Measurements from ENCODE around the gene RNU7-1.
"Not testable (repeated sequence)": the region's sequence is repeated elsewhere in the genome, so short reads cannot be mapped to it uniquely, and the experiment has no call there.

RNU7-1 gene

DNA sequence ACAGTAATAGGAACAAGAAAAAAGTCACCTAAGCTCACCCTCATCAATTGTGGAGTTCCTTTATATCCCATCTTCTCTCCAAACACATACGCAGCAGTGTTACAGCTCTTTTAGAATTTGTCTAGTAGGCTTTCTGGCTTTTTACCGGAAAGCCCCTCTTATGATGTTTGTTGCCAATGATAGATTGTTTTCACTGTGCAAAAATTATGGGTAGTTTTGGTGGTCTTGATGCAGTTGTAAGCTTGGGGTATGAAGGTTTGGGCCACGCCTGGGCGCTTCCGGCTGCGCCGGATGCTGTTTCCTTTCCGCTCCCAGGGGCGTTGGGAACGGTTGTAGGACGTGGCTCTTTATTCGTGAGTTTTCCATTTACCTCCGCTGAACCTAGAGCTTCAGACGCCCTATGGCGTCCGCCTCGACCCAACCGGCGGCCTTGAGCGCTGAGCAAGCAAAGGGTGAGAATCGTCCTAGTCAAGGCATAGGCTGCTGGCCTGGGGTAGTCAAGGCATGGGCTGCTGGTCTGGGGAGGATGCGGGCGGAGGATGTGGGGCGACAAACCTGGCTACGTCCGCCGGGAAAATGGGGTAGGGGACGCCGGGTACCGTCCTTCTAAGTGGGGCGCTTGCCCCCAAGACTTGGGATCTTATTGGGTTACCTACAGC lies at the start of gene RNU7-1, which contains the start of gene C12orf57:
Gene RNU7-1 (plus strand): TSS at position 95 of the 659 bp plus-strand sequence.
Gene C12orf57 (plus strand): TSS at position 301 of the 659 bp plus-strand sequence. CDS start 100 bp downstream, at position 401.
- peak; percentile 66 for DNase-seq (ENCODE audit: low read depth)

- no peak for DNase-seq (ENCODE audit: low read depth)
Measured at GRCh38 chr12:6894321-6894720, 49.3 kb upstream of the RNU7-1 start.

GRCh38 chr12:6896846-6897435 lies 46.7 kb upstream of the RNU7-1 start:
- DNase-seq (ENCODE audit: low read depth) = no peak

DNA sequence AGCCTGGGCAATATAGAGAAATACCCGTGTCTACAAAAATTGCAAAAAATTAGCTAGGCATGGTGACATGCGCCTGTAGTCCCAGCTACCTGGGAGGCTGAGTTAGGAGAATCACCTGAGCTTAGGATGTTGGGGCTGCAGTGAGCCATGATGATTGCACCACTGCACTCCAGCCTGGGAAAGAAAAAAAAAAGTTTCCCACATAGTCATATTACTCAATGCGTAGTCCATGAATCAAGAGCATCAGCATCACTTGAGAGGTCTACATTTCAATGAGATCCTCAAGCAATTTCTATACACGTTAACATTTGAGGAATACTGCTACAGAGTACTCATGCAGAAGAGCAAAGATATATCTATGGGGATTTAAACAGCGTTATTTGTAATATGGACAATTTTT lies 44.2 kb upstream of the RNU7-1 start:
- no peak for DNase-seq (ENCODE audit: low read depth)

DNA sequence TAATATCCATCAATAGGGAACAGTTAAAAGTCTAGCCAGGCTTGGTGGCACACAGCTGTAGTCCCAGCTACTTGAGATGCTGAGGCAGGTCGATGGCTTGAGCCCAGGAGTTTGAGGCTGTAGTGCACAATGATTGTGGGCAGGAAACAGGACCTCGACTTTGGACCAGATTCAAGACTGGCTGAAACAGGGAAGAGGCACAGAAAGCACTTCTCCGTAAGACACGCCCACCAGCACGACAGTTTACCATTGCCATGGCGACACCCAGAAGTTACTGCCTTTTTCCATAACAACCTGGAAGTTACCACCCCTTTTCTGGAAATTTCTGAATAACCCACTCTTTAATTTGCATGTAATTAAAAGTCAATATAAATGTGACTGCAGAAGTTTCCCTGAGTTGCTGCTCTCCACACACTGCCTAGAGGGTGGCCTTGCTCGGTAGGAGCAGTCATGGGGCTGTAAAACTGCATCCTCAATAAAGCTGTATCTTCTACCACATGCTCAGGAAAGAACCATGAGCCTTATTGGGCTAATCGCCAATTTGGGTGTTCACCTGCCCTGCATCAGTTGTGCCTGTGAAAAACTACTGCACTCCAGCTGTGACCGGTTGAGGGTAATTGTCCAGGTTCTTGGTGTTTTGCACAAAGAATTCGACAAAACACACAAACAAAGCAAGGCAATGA lies 43.6 kb upstream of the RNU7-1 start:
- DNase-seq (ENCODE audit: low read depth) = no peak

DNA sequence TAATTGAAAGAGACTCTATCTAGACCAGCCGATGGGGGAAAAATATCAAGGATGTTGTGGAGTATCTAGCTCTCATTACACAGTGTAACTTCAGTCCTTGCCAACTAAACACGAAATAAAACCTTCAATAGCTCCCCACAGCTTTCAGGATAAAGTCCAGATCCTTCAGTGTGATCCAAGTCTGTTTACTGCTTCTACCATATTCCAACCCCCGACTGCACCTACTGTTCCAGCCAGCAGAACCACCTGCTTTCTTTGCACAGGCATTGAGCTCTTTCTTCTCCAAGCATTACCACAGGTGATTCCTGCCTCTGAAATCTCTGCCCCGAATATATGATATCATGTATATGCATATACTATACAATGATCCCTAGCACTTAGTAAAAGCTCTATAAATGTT lies 41.2 kb upstream of the RNU7-1 start:
- no peak for DNase-seq (ENCODE audit: low read depth)

- DNase-seq (ENCODE audit: low read depth) = no peak
Measured at GRCh38 chr12:6903722-6904121, 39.9 kb upstream of the RNU7-1 start.

GRCh38 chr12:6904280-6905276 lies 39.0 kb upstream of the RNU7-1 start, which contains the start of gene LRRC23:
LRRC23 (plus strand) TSS chr12:6904822; CDS start chr12:6905634, 812 bp downstream.
- DNase-seq (ENCODE audit: low read depth) = peak; percentile 96

DNA sequence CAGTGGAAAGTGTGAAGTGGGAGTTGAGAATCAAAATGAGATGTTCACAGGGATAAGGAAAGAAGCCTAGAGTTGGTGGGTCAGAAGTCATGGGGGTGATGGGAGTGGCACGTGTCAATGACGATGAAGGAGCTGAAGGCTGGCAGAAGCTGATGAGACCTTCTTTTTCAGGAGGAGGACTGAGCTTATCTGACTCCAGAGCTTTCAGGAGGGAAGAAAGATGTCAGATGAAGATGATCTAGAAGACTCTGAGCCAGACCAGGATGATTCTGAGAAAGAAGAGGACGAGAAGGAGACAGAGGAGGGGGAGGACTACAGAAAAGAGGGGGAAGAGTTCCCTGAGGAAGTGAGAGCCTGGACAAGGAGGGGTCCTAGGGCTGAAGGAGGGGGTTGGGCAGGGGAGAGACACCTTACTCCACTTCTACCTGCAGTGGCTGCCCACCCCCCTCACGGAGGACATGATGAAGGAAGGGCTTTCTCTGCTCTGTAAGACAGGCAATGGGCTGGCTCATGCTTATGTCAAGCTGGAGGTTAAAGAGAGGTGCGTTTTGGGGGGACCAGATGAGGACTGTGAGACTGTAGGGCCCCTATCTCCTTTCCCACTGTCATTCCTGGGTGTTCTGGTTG lies 38.1 kb upstream of the RNU7-1 start:
- no peak for DNase-seq (ENCODE audit: low read depth)

DNA sequence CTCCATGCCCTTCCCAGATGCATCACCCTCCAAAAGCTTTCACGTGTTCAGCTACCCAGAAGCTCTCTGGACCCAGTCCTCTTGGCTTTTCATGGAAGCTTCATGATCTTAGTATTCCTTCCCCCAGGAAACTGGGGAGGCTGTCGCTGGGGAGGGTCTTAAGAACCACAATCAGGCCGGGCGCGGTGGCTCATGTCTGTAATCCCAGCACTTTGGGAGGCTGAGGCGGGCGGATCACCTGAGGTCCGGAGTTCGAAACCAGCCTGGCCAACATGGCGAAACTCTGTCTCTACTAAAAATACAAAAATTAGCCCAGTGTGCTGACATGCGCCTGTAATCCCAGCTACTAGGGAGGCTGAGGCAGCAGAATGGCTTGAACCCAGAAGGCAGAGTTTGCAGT lies 35.5 kb upstream of the RNU7-1 start:
- DNase-seq (ENCODE audit: low read depth) = not testable (repeated sequence)

GRCh38 chr12:6909421-6910145 lies 34.0 kb upstream of the RNU7-1 start:
- DNase-seq (ENCODE audit: low read depth) = no peak

- no peak for DNase-seq (ENCODE audit: low read depth)
Measured at GRCh38 chr12:6912164-6912935, 31.3 kb upstream of the RNU7-1 start.

DNA sequence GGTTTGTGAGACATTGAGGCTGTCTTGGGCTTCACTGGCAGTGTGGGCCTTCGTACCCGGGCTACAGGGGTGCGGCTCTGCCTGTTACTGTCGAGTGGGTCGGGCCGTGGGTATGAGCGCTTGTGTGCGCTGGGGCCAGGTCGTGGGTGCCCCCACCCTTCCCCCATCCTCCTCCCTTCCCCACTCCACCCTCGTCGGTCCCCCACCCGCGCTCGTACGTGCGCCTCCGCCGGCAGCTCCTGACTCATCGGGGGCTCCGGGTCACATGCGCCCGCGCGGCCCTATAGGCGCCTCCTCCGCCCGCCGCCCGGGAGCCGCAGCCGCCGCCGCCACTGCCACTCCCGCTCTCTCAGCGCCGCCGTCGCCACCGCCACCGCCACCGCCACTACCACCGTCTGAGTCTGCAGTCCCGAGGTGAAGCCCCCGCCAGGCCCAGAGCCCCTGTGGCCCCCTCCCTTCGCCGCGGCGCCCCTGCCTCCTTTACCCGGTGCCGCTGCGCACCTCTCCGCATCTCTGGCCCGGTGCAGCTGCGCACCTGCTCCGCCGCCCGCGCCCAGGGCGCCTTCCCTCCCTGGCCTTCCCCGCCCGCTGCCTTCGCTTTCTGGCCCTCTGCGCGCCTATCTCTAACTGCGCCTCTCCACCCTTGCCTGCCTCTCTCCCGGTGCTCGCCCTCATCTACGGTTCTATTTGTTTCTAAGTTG lies 29.2 kb upstream of the RNU7-1 start, which contains the start of gene ENO2:
Gene ENO2 (plus strand): TSS at position 335 of the 701 bp plus-strand sequence. CDS start 1,253 bp downstream, outside the sequence.
- peak; percentile 78 for DNase-seq (ENCODE audit: low read depth)

GRCh38 chr12:6914947-6915788 lies 28.4 kb upstream of the RNU7-1 start:
- DNase-seq (ENCODE audit: low read depth) = no peak

DNA sequence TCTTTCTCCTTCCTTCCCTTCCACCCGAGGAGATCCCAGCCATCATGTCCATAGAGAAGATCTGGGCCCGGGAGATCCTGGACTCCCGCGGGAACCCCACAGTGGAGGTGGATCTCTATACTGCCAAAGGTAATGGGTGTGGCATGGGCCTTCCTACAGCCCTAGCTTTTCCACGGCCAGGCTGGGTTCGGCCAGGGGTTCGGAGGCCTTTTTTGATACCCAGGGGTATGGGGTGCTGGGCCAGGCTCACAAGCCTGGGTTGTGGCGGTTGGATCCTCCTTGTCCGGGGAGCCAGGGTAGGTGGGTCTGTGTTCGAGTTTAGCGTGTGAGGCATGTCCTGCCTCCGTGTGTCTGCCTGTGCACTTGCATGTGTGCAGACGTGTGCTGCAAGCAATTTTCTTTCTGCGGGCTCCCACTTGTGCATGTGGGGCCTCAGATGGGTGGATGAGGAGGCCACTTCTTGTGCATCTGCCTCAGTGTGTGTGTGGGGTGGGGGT lies 27.8 kb upstream of the RNU7-1 start:
- DNase-seq (ENCODE audit: low read depth) = no peak

GRCh38 chr12:6916426-6917200 lies 27.0 kb upstream of the RNU7-1 start:
- no peak for DNase-seq (ENCODE audit: low read depth)
